HG03060 (cell line): ENCODE measurements around the gene RAB8B.

Experiments
- ATAC-seq: cut with Tn5 transposase; IDR thresholded peaks from one replicate; pipeline ENCODE4 v1.9.1; 2021; ENCODE audit warnings: low read depth, moderate number of reproducible peaks; ENCODE audit not compliant: unreplicated experiment

RAB8B gene

GRCh38 chr15:63188926-63189871 lies at the start of gene RAB8B:
Gene RAB8B (plus strand): TSS chr15:63189606. CDS start chr15:63189625, 19 bp downstream.
- ATAC-seq: no peak

GRCh38 chr15:63140936-63141335 lies 48.5 kb upstream of the RAB8B start:
- no peak for ATAC-seq

GRCh38 chr15:63145426-63145825 lies 44.0 kb upstream of the RAB8B start:
- ATAC-seq: no peak

GRCh38 chr15:63146684-63147083 lies 42.7 kb upstream of the RAB8B start:
- no peak for ATAC-seq

- no peak for ATAC-seq
Measured at GRCh38 chr15:63151665-63152064, 37.7 kb upstream of the RAB8B start.

- no peak for ATAC-seq
Measured at GRCh38 chr15:63155486-63155885, 33.9 kb upstream of the RAB8B start.

- ATAC-seq: no peak
Measured at GRCh38 chr15:63156086-63156710, 33.2 kb upstream of the RAB8B start.

- no peak for ATAC-seq
Measured at GRCh38 chr15:63156755-63157117, 32.7 kb upstream of the RAB8B start.

GRCh38 chr15:63157118-63157843 lies 32.1 kb upstream of the RAB8B start, which contains the start of gene RPS27L:
Gene RPS27L (minus strand): TSS chr15:63157477. CDS start chr15:63157405, 72 bp downstream.
- peak; percentile 70 for ATAC-seq

- ATAC-seq: peak; percentile 3
Measured at GRCh38 chr15:63157891-63158431, 31.4 kb upstream of the RAB8B start.

GRCh38 chr15:63160638-63161037 lies 28.8 kb upstream of the RAB8B start:
- no peak for ATAC-seq

- no peak for ATAC-seq
Measured at GRCh38 chr15:63163217-63163616, 26.2 kb upstream of the RAB8B start.

GRCh38 chr15:63165166-63165859 lies 24.1 kb upstream of the RAB8B start:
- ATAC-seq: no peak

GRCh38 chr15:63166219-63166618 lies 23.2 kb upstream of the RAB8B start:
- no peak for ATAC-seq

GRCh38 chr15:63169788-63170187 lies 19.6 kb upstream of the RAB8B start:
- ATAC-seq: no peak

GRCh38 chr15:63172376-63172775 lies 17.0 kb upstream of the RAB8B start:
- ATAC-seq: no peak

- no peak for ATAC-seq
Measured at GRCh38 chr15:63172851-63173451, 16.5 kb upstream of the RAB8B start.

GRCh38 chr15:63176302-63176701 lies 13.1 kb upstream of the RAB8B start:
- ATAC-seq: no peak

GRCh38 chr15:63178034-63178433 lies 11.4 kb upstream of the RAB8B start:
- ATAC-seq: no peak

- no peak for ATAC-seq
Measured at GRCh38 chr15:63180746-63181145, 8.7 kb upstream of the RAB8B start.
